Measurements from ENCODE around the gene EFHC2.

Gene EFHC2

DNA sequence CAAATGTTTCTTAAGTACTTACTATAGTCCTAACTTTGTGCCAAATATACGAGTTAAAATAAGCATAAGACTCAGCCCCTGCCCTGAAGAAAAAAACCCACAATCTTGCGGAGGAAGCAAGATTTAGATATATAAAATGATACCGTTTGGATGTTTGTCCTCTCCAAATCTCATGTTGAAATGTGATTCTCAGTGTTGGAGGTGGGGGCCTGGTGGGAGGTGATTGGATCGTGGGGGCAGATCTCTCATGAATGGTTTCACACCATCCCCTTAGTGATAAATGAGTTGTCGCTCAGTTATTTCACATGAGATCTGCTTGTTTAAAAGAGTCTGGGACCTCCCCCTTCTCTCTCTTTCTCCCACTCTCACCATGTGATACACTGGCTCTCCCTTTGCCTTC is 28.7 kb downstream of the EFHC2 start:
- no peak for DNase-seq (ENCODE audit: low spot score)
- TF ChIP-seq, protein P1, sequence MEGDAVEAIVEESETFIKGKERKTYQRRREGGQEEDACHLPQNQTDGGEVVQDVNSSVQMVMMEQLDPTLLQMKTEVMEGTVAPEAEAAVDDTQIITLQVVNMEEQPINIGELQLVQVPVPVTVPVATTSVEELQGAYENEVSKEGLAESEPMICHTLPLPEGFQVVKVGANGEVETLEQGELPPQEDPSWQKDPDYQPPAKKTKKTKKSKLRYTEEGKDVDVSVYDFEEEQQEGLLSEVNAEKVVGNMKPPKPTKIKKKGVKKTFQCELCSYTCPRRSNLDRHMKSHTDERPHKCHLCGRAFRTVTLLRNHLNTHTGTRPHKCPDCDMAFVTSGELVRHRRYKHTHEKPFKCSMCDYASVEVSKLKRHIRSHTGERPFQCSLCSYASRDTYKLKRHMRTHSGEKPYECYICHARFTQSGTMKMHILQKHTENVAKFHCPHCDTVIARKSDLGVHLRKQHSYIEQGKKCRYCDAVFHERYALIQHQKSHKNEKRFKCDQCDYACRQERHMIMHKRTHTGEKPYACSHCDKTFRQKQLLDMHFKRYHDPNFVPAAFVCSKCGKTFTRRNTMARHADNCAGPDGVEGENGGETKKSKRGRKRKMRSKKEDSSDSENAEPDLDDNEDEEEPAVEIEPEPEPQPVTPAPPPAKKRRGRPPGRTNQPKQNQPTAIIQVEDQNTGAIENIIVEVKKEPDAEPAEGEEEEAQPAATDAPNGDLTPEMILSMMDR (IDR thresholded peaks at IDR 0.05; ENCODE audit: extremely low read depth, missing control alignments) = no peak

DNA sequence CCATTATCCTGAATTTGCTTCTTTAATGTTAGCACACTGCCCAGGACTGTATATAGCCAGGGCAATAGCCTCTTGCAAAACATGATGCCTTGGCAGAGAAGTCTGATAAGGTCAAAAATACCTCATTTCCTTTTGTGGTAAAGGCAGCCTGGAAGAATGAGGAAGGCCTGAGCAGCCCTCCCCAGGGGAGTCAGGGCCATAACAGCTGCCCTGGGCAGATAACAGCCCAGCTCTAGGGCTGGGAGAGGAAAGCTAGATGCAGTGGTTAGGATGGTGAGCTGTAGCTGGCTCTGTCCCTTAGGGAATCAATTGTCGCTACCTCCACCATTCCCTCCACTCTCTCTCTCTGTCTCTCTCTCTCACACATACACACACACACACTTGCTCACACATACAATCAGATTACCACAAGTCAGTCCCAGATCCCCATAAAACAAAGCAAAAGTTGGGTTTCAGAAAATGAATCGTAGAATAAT is 29.2 kb downstream of the EFHC2 start:
- DNase-seq (ENCODE audit: low spot score) = no peak
- TF ChIP-seq, protein P1 (IDR thresholded peaks at IDR 0.05; ENCODE audit: extremely low read depth, missing control alignments) = no peak

GRCh38 chrX:44312421-44312820 is 31.1 kb downstream of the EFHC2 start:
- TF ChIP-seq, protein P1 (IDR thresholded peaks at IDR 0.05; ENCODE audit: extremely low read depth, missing control alignments) = no peak
- no peak for DNase-seq (ENCODE audit: low spot score)

DNA sequence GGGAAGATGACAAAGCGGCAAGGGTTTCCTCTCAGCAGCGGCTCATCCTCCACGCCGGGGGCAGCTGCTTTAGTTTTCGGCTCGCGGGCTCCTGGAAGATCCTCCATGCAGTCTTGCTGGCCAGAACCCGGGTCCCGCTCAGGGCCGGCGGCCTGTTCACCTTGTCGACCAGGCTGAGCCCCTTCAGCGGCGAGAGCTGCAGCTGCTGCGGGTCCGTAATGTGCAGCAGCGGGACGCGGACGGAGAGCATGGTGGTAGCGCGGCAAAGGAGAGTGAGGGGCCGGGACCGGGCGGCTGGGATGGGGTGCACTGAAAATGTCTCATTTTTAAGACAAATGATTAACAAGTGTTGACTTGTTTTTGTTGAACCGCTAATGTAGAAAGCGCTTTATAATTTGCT is 33.2 kb downstream of the EFHC2 start:
- TF ChIP-seq, protein P1 (IDR thresholded peaks at IDR 0.05; ENCODE audit: extremely low read depth, missing control alignments) = no peak

DNA sequence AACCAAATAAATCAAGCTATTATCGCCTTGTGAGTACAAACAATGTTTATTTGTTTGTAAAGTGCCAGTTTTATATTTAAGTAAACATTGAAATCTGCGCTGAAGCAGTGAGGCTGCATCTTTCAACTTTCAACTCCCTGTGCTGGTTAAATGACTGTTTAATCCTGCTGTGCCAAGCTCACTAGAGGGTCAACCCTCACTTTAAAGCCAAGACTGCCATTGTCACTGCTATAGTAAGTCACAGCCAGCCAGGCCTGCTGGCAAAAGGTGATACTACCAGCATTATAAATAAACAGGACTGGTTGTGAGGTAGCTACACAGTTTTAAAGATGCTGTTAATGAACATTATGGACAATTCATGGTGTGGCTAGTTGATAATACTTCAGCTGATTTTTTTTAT is 34.6 kb downstream of the EFHC2 start:
- DNase-seq (ENCODE audit: low spot score) = no peak
- TF ChIP-seq, protein P1 (IDR thresholded peaks at IDR 0.05; ENCODE audit: extremely low read depth, missing control alignments) = no peak

More for the DNA sequence above, 33.2 kb downstream of the EFHC2 start:
- no peak for DNase-seq (ENCODE audit: low spot score)

GRCh38 chrX:44306356-44306755 is 37.1 kb downstream of the EFHC2 start:
- no peak for DNase-seq (ENCODE audit: low spot score)
- TF ChIP-seq, protein P1 (IDR thresholded peaks at IDR 0.05; ENCODE audit: extremely low read depth, missing control alignments) = no peak

GRCh38 chrX:44305921-44306320 is 37.6 kb downstream of the EFHC2 start:
- no peak for DNase-seq (ENCODE audit: low spot score)
- TF ChIP-seq, protein P1 (IDR thresholded peaks at IDR 0.05; ENCODE audit: extremely low read depth, missing control alignments) = no peak
